Hepatic stellate cell (primary cell): ENCODE measurements around the gene PGBD5.

Source experiments
- DNase-seq: peaks from one replicate; pipeline ENCODE4 v3.0.0; 2011; ENCODE audit warnings: low spot score

Gene PGBD5

GRCh38 chr1:230279583-230279945 is 146.6 kb downstream of the PGBD5 start:
- DNase-seq = no peak

GRCh38 chr1:230278871-230279582 is 147.1 kb downstream of the PGBD5 start:
- DNase-seq = no peak

GRCh38 chr1:230278376-230278775 is 147.8 kb downstream of the PGBD5 start:
- no peak for DNase-seq

GRCh38 chr1:230277201-230278025 is 148.7 kb downstream of the PGBD5 start:
- DNase-seq = no peak

- no peak for DNase-seq
These were observed 149.7 kb downstream of the PGBD5 start for GRCh38 chr1:230276401-230276800.

- no peak for DNase-seq
These were observed 151.9 kb downstream of the PGBD5 start for GRCh38 chr1:230274254-230274653.

- DNase-seq = no peak
These were observed 152.9 kb downstream of the PGBD5 start for GRCh38 chr1:230273141-230273710.

GRCh38 chr1:230272557-230272956 is 153.6 kb downstream of the PGBD5 start:
- DNase-seq = no peak

GRCh38 chr1:230271300-230272035 is 154.7 kb downstream of the PGBD5 start:
- no peak for DNase-seq

GRCh38 chr1:230270559-230271281 is 155.4 kb downstream of the PGBD5 start:
- DNase-seq = peak; percentile 54

- no peak for DNase-seq
These were observed 156.0 kb downstream of the PGBD5 start for GRCh38 chr1:230270185-230270558.

- peak; percentile 95 for DNase-seq
These were observed 157.6 kb downstream of the PGBD5 start for GRCh38 chr1:230268371-230269170.

- DNase-seq = no peak
These were observed 158.6 kb downstream of the PGBD5 start for GRCh38 chr1:230267338-230268065.

- DNase-seq = no peak
These were observed 159.7 kb downstream of the PGBD5 start for GRCh38 chr1:230266456-230266855.

- DNase-seq = no peak
These were observed 160.7 kb downstream of the PGBD5 start for GRCh38 chr1:230265200-230266115.
